ENCODE data around the gene KCNK6.

DNA sequence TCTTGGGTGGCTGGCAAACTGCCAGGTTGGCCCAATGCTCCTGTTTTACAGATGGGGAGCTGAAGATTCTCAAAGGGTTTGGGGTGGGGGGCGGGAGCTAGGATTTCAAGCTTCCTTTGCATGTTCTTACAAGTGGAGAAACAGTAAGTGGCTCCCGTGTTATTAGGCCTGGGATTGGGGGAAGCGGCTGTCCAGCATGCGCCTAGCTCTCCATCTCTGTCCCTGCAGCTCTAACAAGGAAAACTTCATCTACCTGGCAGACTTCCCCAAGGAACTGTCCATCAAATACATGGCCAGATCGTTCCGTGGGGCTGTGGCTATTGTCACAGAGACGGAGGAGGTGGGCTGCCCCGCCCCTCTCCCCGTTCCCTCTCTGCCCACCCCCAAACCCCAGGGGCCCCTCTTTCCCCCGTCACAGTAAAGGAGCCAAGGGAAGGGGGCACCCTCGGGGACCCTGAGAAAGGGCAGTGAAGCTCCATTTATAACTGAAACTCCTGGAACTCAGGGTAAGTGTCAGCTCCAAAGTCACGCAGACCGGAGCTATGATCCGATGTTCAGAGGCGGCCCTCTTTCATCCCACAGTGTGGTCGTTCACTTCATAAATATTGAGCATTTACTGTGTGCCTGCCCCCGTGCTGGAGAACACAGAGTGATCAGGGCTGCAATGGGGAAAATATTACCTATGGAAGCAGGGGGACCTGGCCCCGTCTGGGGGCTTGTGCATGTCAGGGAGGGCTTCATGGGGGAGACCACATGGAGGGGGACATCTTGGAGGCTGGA lies 39.8 kb downstream of the KCNK6 start:
- TF ChIP-seq, protein P1, sequence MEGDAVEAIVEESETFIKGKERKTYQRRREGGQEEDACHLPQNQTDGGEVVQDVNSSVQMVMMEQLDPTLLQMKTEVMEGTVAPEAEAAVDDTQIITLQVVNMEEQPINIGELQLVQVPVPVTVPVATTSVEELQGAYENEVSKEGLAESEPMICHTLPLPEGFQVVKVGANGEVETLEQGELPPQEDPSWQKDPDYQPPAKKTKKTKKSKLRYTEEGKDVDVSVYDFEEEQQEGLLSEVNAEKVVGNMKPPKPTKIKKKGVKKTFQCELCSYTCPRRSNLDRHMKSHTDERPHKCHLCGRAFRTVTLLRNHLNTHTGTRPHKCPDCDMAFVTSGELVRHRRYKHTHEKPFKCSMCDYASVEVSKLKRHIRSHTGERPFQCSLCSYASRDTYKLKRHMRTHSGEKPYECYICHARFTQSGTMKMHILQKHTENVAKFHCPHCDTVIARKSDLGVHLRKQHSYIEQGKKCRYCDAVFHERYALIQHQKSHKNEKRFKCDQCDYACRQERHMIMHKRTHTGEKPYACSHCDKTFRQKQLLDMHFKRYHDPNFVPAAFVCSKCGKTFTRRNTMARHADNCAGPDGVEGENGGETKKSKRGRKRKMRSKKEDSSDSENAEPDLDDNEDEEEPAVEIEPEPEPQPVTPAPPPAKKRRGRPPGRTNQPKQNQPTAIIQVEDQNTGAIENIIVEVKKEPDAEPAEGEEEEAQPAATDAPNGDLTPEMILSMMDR (IDR thresholded peaks at IDR 0.05): no peak
- TF ChIP-seq POLR2A (IDR thresholded peaks at IDR 0.05): no peak

All from body of pancreas (tissue), 4 donors.